Measurements from ENCODE around the gene APP.

APP gene

DNA sequence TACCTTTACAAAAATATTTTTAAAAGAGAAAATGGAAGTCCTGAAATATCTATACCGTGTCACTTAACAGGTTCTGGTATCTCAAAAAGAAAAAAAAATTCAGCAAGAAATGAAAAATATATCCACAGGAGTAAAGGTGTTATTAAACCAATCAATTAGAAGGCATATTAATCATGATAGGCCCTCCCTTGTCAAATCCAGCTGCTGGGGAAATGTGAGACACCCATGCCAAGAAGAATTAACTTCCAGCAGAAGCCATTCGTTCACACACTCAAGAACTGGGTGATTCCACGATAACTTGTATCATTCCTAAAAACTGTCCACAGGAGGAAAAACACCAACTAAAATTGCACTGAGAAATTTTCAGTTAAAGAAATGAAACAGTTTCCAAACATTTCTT, 57.6 kb downstream of the APP start:
- no peak overlapping the region for H3K4me3 ChIP-seq (replicated peaks; ENCODE audit: low read depth, low read length)
- TF ChIP-seq, protein P1, sequence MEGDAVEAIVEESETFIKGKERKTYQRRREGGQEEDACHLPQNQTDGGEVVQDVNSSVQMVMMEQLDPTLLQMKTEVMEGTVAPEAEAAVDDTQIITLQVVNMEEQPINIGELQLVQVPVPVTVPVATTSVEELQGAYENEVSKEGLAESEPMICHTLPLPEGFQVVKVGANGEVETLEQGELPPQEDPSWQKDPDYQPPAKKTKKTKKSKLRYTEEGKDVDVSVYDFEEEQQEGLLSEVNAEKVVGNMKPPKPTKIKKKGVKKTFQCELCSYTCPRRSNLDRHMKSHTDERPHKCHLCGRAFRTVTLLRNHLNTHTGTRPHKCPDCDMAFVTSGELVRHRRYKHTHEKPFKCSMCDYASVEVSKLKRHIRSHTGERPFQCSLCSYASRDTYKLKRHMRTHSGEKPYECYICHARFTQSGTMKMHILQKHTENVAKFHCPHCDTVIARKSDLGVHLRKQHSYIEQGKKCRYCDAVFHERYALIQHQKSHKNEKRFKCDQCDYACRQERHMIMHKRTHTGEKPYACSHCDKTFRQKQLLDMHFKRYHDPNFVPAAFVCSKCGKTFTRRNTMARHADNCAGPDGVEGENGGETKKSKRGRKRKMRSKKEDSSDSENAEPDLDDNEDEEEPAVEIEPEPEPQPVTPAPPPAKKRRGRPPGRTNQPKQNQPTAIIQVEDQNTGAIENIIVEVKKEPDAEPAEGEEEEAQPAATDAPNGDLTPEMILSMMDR (IDR thresholded peaks at IDR 0.05; ENCODE audit: low read depth, low read length, missing control alignments): no peak
- DNase-seq (ENCODE audit: extremely low read depth, low read depth): no peak

GRCh38 chr21:26112127-26112742, 58.3 kb downstream of the APP start:
- H3K4me3 ChIP-seq (replicated peaks; ENCODE audit: low read depth, low read length): no peak overlapping the region
- DNase-seq (ENCODE audit: extremely low read depth, low read depth): no peak
- TF ChIP-seq, protein P1 (IDR thresholded peaks at IDR 0.05; ENCODE audit: low read depth, low read length, missing control alignments): no peak

DNA sequence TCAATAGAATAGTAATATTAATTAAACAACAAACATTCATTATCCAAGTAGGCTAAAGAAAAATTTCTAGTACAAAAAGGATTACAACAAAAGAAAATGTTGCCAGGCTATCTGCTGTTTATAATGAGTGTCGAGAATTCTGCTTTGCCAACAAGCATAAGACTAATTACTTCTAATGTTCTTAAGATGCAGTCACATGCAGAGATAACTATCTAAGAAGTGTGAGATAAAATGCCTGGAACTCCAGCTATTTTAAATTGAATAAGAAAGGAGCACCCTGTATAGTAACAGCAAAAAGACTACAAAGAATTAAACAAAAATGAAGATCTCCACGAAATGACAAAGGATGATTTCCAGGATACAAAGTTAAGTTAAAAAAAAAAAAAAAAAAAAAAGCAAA, 59.9 kb downstream of the APP start:
- TF ChIP-seq, protein P1 (IDR thresholded peaks at IDR 0.05; ENCODE audit: low read depth, low read length, missing control alignments): no peak
- DNase-seq (ENCODE audit: extremely low read depth, low read depth): no peak
- no peak overlapping the region for H3K4me3 ChIP-seq (replicated peaks; ENCODE audit: low read depth, low read length)

DNA sequence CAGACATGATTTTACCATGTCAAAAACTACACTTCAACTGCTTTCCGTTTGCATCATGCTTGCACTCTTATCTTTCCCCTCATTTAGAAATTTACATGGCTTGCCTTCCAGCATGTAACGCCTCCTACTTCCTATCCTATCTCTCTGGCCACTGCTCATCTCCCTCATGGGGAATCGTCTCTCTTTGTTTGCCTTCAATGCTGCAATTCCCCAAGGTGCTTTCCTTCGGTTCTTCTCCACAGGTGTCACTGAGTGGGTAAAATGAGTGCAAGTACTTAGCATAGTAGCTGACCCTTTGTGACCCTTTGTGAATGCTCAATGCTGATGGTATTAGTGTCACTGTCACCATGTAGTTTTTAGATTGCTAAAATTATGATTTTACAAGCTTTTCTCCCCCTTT, 63.1 kb downstream of the APP start:
- DNase-seq (ENCODE audit: extremely low read depth, low read depth): no peak
- TF ChIP-seq, protein P1 (IDR thresholded peaks at IDR 0.05; ENCODE audit: low read depth, low read length, missing control alignments): no peak
- no peak overlapping the region for H3K4me3 ChIP-seq (replicated peaks; ENCODE audit: low read depth, low read length)

DNA sequence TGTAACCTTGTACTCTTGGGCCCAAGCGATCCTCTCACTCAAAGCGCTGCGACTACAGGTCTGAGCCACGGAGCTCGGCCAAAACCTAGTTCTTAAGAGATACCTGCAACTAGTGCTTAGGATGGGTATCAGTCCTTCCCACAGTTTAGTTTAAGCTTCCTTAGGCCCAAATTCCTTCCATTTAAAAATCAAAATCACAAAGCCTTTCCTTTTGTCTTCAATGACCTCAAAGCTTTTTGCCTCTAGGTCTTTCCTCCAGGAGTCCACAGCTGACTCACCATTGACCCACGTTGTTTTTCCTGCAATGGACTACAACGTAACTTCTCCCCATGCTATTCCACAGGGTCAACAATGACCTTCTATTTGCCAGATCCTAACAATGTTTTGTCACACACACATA, 64.0 kb downstream of the APP start:
- H3K4me3 ChIP-seq (replicated peaks; ENCODE audit: low read depth, low read length): no peak overlapping the region
- TF ChIP-seq, protein P1 (IDR thresholded peaks at IDR 0.05; ENCODE audit: low read depth, low read length, missing control alignments): no peak
- DNase-seq (ENCODE audit: extremely low read depth, low read depth): no peak

DNA sequence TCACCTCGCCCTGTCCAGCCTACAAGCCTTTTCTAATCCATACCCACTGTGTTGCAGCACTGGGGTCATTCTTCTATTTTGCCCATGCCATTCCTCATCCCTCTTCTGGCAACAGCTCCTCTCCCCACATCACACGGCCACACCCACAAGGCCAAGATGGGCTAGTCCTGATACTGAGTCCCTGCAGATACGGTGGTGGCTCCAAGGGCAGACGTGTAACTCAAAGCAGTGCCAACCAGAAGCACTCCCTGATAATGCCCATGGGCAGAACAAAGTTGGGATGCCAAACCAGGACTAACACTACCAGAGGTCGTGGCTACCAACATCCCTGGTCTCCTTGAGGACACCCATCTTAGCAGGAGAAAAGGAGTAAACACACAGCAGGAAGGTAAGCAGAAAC, 64.8 kb downstream of the APP start:
- TF ChIP-seq, protein P1 (IDR thresholded peaks at IDR 0.05; ENCODE audit: low read depth, low read length, missing control alignments): no peak
- DNase-seq (ENCODE audit: extremely low read depth, low read depth): no peak
- no peak overlapping the region for H3K4me3 ChIP-seq (replicated peaks; ENCODE audit: low read depth, low read length)

GRCh38 chr21:26100573-26100972, 70.0 kb downstream of the APP start:
- TF ChIP-seq, protein P1 (IDR thresholded peaks at IDR 0.05; ENCODE audit: low read depth, low read length, missing control alignments): no peak
- no peak for DNase-seq (ENCODE audit: extremely low read depth, low read depth)
- no peak overlapping the region for H3K4me3 ChIP-seq (replicated peaks; ENCODE audit: low read depth, low read length)
